ENCODE measurements around the gene IL36B. TPM values are rescaled to one million over a fixed set of nuclear protein-coding genes. Genes with fewer than 3 reads are reported as not detected.
"Not testable (repeated sequence)": the region's sequence is repeated elsewhere in the genome, so short reads cannot be mapped to it uniquely, and the experiment has no call there.

IL36B gene
- not detected for polyA plus RNA-seq (2013, experiment 1 of 2; ENCODE audit: insufficient read length)
- not detected for polyA plus RNA-seq (2013, experiment 2 of 2; ENCODE audit: insufficient read length)

GRCh38 chr2:113052396-113052917 is at the start of gene IL36B:
IL36B (minus strand) TSS chr2:113052867.
- DNase-seq = no peak

GRCh38 chr2:113102133-113102532 is 49.5 kb upstream of the IL36B start:
- no peak for DNase-seq

- no peak for DNase-seq
Observed at GRCh38 chr2:113098532-113098931, 45.9 kb upstream of the IL36B start.

- DNase-seq = no peak
Observed at GRCh38 chr2:113098041-113098440, 45.4 kb upstream of the IL36B start.

- not testable (repeated sequence) for DNase-seq
Observed at GRCh38 chr2:113096842-113097618, 44.4 kb upstream of the IL36B start.

GRCh38 chr2:113096306-113096705 is 43.6 kb upstream of the IL36B start:
- DNase-seq = not testable (repeated sequence)

GRCh38 chr2:113093613-113093977 is 40.9 kb upstream of the IL36B start:
- no peak for DNase-seq

GRCh38 chr2:113092864-113093612 is 40.4 kb upstream of the IL36B start:
- DNase-seq = no peak

- no peak for DNase-seq
Observed at GRCh38 chr2:113091231-113091896, 38.7 kb upstream of the IL36B start.

- DNase-seq = no peak
Observed at GRCh38 chr2:113089916-113090315, 37.2 kb upstream of the IL36B start.

- no peak for DNase-seq
Observed at GRCh38 chr2:113088213-113088992, 35.7 kb upstream of the IL36B start.

- no peak for DNase-seq
Observed at GRCh38 chr2:113085542-113085941, 32.9 kb upstream of the IL36B start.

- no peak for DNase-seq
Observed at GRCh38 chr2:113084249-113085000, 31.8 kb upstream of the IL36B start.

- no peak for DNase-seq
Observed at GRCh38 chr2:113083296-113083695, 30.6 kb upstream of the IL36B start.

- no peak for DNase-seq
Observed at GRCh38 chr2:113081488-113082210, 29.0 kb upstream of the IL36B start.

GRCh38 chr2:113080134-113080533 is 27.5 kb upstream of the IL36B start:
- peak; percentile 27 for DNase-seq

GRCh38 chr2:113079131-113079530 is 26.5 kb upstream of the IL36B start:
- no peak for DNase-seq

GRCh38 chr2:113078350-113078839 is 25.7 kb upstream of the IL36B start:
- DNase-seq = peak; percentile 29

- DNase-seq = peak; percentile 21
Observed at GRCh38 chr2:113077921-113078320, 25.3 kb upstream of the IL36B start.

GRCh38 chr2:113076954-113077669 is 24.4 kb upstream of the IL36B start:
- DNase-seq = no peak

Data from fibroblast of skin of back (primary cell).